ENCODE data around the gene CKS1B.

Gene CKS1B

DNA sequence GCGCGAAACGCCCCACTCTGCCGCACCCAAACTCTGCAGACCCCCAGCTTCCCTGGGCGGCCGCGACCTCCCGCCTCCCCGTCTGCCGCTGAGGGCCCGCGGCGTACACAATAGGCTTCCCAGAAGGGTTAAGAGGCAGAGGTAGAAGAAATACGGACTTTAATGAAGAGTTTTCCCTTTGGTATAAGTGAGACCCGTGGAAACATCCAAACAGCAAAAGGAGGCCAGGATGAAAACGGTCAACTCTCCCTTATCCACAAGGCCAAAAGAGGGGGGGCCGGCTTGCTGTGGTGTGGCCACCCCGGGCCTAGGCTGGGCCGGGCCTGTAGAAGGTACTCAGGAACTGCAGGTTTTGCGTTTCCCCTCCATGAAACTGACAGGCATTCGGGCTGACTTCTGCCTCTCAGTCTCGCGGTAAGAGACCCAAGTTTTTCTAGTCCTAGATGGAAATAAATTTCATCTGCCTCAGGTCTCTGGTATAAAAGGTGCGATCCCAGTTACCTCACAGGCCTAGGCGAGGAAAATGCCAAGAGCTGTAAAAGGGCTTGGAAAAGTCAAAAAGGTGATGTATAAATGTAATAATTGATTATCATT, 12.2 kb upstream of the CKS1B start:
- Histone ChIP-seq H3K27ac (replicated peaks) (peak overlapping the region; percentile 97), H3K27me3 (ENCODE audit: insufficient read depth, poor library complexity, severe bottlenecking) (no peaks in the 10 kb centered on the region), H3K4me3 (replicated peaks; ENCODE audit: insufficient read depth, low read length) (peak overlapping the region; percentile 79)
- DNase-seq (ENCODE audit: low read depth in 1 of 2, low spot score in 1 of 2), result peak in 1 of 2 experiments; percentile 56
- TF ChIP-seq, protein P1, sequence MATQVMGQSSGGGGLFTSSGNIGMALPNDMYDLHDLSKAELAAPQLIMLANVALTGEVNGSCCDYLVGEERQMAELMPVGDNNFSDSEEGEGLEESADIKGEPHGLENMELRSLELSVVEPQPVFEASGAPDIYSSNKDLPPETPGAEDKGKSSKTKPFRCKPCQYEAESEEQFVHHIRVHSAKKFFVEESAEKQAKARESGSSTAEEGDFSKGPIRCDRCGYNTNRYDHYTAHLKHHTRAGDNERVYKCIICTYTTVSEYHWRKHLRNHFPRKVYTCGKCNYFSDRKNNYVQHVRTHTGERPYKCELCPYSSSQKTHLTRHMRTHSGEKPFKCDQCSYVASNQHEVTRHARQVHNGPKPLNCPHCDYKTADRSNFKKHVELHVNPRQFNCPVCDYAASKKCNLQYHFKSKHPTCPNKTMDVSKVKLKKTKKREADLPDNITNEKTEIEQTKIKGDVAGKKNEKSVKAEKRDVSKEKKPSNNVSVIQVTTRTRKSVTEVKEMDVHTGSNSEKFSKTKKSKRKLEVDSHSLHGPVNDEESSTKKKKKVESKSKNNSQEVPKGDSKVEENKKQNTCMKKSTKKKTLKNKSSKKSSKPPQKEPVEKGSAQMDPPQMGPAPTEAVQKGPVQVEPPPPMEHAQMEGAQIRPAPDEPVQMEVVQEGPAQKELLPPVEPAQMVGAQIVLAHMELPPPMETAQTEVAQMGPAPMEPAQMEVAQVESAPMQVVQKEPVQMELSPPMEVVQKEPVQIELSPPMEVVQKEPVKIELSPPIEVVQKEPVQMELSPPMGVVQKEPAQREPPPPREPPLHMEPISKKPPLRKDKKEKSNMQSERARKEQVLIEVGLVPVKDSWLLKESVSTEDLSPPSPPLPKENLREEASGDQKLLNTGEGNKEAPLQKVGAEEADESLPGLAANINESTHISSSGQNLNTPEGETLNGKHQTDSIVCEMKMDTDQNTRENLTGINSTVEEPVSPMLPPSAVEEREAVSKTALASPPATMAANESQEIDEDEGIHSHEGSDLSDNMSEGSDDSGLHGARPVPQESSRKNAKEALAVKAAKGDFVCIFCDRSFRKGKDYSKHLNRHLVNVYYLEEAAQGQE (IDR thresholded peaks at IDR 0.05; ENCODE audit: insufficient replicate concordance, low read depth), result no peak
- no peak; the same call in 1 of the 2 replicates for TF ChIP-seq SPI1 (IDR thresholded peaks at IDR 0.05; ENCODE audit: borderline replicate concordance, low read depth)
- no peak for TF ChIP-seq GABPA (IDR thresholded peaks at IDR 0.05; ENCODE audit: low read depth)
- TF ChIP-seq, protein P2, sequence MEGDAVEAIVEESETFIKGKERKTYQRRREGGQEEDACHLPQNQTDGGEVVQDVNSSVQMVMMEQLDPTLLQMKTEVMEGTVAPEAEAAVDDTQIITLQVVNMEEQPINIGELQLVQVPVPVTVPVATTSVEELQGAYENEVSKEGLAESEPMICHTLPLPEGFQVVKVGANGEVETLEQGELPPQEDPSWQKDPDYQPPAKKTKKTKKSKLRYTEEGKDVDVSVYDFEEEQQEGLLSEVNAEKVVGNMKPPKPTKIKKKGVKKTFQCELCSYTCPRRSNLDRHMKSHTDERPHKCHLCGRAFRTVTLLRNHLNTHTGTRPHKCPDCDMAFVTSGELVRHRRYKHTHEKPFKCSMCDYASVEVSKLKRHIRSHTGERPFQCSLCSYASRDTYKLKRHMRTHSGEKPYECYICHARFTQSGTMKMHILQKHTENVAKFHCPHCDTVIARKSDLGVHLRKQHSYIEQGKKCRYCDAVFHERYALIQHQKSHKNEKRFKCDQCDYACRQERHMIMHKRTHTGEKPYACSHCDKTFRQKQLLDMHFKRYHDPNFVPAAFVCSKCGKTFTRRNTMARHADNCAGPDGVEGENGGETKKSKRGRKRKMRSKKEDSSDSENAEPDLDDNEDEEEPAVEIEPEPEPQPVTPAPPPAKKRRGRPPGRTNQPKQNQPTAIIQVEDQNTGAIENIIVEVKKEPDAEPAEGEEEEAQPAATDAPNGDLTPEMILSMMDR (IDR thresholded peaks at IDR 0.05; ENCODE audit: insufficient read depth, low read length), result no peak
- no peak for TF ChIP-seq POLR2AphosphoS5 (IDR thresholded peaks at IDR 0.05; ENCODE audit: low read depth)

DNA sequence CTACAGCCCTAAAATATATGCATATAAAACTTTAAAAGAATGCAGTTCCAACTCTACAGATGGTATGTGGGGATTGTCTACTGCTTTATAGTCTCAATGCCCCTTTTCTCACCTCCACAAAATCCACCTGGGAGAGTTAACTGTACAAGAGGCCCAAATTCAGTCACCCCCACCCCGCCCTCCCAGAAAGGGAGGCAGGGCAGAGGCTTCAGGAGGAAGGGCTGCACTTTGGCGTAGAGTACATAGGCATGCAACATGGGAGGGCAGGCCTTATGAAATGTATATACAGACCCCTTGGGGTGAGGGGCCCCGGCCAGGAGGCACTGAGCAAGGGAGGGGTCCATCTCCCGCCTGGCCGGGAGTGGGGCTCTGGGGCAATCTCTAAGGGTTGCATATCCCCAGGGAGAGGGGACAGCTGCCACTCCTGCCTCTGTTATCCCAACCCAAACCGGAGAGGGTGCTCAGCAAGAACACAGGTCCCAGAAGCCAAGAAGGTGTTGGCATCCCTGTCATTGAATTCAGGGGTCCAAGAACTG, 11.6 kb upstream of the CKS1B start:
- no peak for DNase-seq (ENCODE audit: low read depth in 1 of 2, low spot score in 1 of 2)
- Histone ChIP-seq H3K27ac (replicated peaks) (peak overlapping the region; percentile 97), H3K4me3 (replicated peaks; ENCODE audit: insufficient read depth, low read length) (peak overlapping the region; percentile 79; the same call in 1 of the 2 replicates), H3K27me3 (ENCODE audit: insufficient read depth, poor library complexity, severe bottlenecking) (no peaks in the 10 kb centered on the region)
- TF ChIP-seq SPI1 (IDR thresholded peaks at IDR 0.05; ENCODE audit: borderline replicate concordance, low read depth), result no peak
- no peak for TF ChIP-seq POLR2AphosphoS5 (IDR thresholded peaks at IDR 0.05; ENCODE audit: low read depth)
- TF ChIP-seq GABPA (IDR thresholded peaks at IDR 0.05; ENCODE audit: low read depth), result no peak
- TF ChIP-seq, protein P1 (IDR thresholded peaks at IDR 0.05; ENCODE audit: insufficient replicate concordance, low read depth), result no peak
- TF ChIP-seq, protein P2 (IDR thresholded peaks at IDR 0.05; ENCODE audit: insufficient read depth, low read length), result no peak

DNA sequence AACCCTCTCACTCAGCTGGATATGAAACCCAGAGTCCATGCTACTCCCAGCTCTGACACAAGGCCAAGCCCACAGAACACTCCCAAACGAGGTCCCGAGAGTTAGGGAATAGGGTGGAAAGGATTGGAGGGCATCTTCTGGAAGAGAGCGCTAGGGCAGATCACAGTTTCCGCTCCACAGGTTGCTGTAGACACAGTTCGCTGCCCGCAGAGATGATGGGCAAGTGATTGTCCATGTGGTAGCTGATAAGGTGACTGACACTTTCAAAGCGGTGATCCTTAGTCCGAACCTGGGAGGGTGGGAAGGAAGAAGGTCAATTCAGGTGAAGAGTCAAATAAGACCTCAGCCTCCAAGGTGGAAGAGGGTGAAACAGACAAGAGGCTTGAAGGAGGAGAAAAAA, 10.8 kb upstream of the CKS1B start:
- no peak for DNase-seq (ENCODE audit: low read depth in 1 of 2, low spot score in 1 of 2)
- TF ChIP-seq GABPA (IDR thresholded peaks at IDR 0.05; ENCODE audit: low read depth), result no peak
- TF ChIP-seq, protein P1 (IDR thresholded peaks at IDR 0.05; ENCODE audit: insufficient replicate concordance, low read depth), result no peak
- no peak for TF ChIP-seq SPI1 (IDR thresholded peaks at IDR 0.05; ENCODE audit: borderline replicate concordance, low read depth)
- TF ChIP-seq POLR2AphosphoS5 (IDR thresholded peaks at IDR 0.05; ENCODE audit: low read depth), result no peak
- TF ChIP-seq, protein P2 (IDR thresholded peaks at IDR 0.05; ENCODE audit: insufficient read depth, low read length), result no peak
- H3K27ac ChIP-seq (replicated peaks), result no peak overlapping the region
- no peak overlapping the region for H3K4me3 ChIP-seq (replicated peaks; ENCODE audit: insufficient read depth, low read length)
- no peaks in the 10 kb centered on the region for H3K27me3 ChIP-seq (ENCODE audit: insufficient read depth, poor library complexity, severe bottlenecking)

Data from HL-60 (cell line).